Mammary epithelial cell (primary cell): ENCODE results near the gene HES5.
"Not testable (repeated sequence)": the region's sequence is repeated elsewhere in the genome, so short reads cannot be mapped to it uniquely, and the experiment has no call there.

ENCODE experiments used
- CTCF ChIP-seq, 2 donors: IDR thresholded peaks in 1 of 2; conservative IDR thresholded peaks in 1 of 2; 2 replicates each; pipeline ENCODE4 v1.5.1; 2011 to 2012; ENCODE audit warnings: inconsistent platforms in 2 of 2, low read length in 2 of 2, mild to moderate bottlenecking in 2 of 2, control low read depth in 1 of 2, low read depth in 1 of 2; ENCODE audit not compliant: insufficient read depth in 1 of 2; ENCODE audit errors: extremely low read depth in 1 of 2
- EZH2 ChIP-seq: IDR thresholded peaks from 2 replicates; pipeline ENCODE4 v1.6.1; 2012; ENCODE audit warnings: low read length, inconsistent platforms, borderline replicate concordance

GRCh38 chr1:2553076-2553475 lies 23.0 kb upstream of the HES5 start:
- TF ChIP-seq CTCF (conservative IDR thresholded peaks at IDR 0.05 in 1 of 2, IDR thresholded peaks at IDR 0.05 in 1 of 2; ENCODE audit: extremely low read depth in 1 of 2, insufficient read depth in 1 of 2, low read depth in 1 of 2, low read length in 2 of 2); EZH2: not testable (repeated sequence)
